ENCODE measurements around the gene PLCB4. TPM values are rescaled to one million over a fixed set of nuclear protein-coding genes. Genes with fewer than 3 reads are reported as not detected.

PLCB4 gene
- total and polyA plus RNA-seq, 2 experiments from 2014 or later = 6.5 to 16.1 TPM

DNA sequence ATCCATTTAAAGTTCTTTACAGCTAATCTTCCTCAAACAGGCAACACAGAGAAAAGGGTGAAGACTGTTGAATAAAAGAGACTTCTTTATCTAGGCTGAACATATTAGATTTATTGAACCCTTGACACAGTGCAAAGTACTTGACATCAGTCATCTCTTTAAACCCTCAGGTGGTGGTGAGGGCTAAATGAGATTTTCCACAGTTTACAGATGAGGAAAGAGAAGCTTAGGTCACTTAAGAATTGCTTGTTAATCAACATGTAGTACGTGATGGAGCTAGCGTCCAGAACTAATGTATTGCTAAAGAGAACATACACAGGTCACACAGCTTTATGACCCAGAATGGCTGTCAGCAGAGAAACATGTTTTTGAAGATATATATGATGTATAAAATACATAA, 252.1 kb downstream of the PLCB4 start:
- Mint-ChIP-seq H3K4me3 (no peak overlapping the region), H3K4me1 (0 out of 3 replicates have a peak, but pooled peaks cover 4% of the 10 kb centered on the region), H3K27me3 (ENCODE audit: insufficient read depth, low read depth, poor library complexity) (peaks cover 1% of the 10 kb centered on the region), H3K36me3 (ENCODE audit: low read depth) (no peaks in the 10 kb centered on the region; the same call in 2 of the 3 replicates), H3K9me3 (no peaks in the 10 kb centered on the region), H3K27ac (no peak overlapping the region)
- DNase-seq (ENCODE audit: low spot score) (no peak), ATAC-seq (no peak)
- Histone ChIP-seq H3K79me2 (replicated peaks; ENCODE audit: insufficient read depth) (no peaks in the 10 kb centered on the region), H4K20me1 (replicated peaks; ENCODE audit: insufficient read depth) (no peaks in the 10 kb centered on the region; the same call in none of the 2 replicates), H3K27me3 (ENCODE audit: insufficient read depth) (no peaks in the 10 kb centered on the region), H3K4me1 (ENCODE audit: insufficient read depth) (no peaks in the 10 kb centered on the region; the same call in 1 of the 2 replicates), H3K36me3 (ENCODE audit: insufficient read depth) (no peaks in the 10 kb centered on the region), H3K27ac (ENCODE audit: low read depth) (no peak overlapping the region), H2AFZ (no peak overlapping the region), H3K4me2 (no peak overlapping the region), H3K9me2 (ENCODE audit: insufficient read depth) (no peaks in the 10 kb centered on the region), H3F3A (replicated peaks; ENCODE audit: low read depth) (no peaks in the 10 kb centered on the region), H3K4me3 (no peak overlapping the region)
- no peak for TF ChIP-seq CREB1 (CRISPR knock-in tag; IDR thresholded peaks at IDR 0.05; ENCODE audit: low read depth)
- TF ChIP-seq ZNF114 (CRISPR knock-in tag; IDR thresholded peaks at IDR 0.05) = no peak
- no peak for TF ChIP-seq JUNB (IDR thresholded peaks at IDR 0.05; ENCODE audit: unreplicated experiment)
- TF ChIP-seq NANOG (IDR thresholded peaks at IDR 0.05; ENCODE audit: borderline replicate concordance) = no peak

GRCh38 chr20:9322661-9323060, 253.8 kb downstream of the PLCB4 start:
- DNase-seq (ENCODE audit: low spot score) (no peak), ATAC-seq (no peak)
- Mint-ChIP-seq H3K9me3 (no peaks in the 10 kb centered on the region), H3K27me3 (ENCODE audit: insufficient read depth, low read depth, poor library complexity) (peaks cover under 1% of the 10 kb centered on the region), H3K4me1 (0 out of 3 replicates have a peak, but pooled peaks cover 4% of the 10 kb centered on the region), H3K27ac (no peak overlapping the region), H3K4me3 (no peak overlapping the region), H3K36me3 (ENCODE audit: low read depth) (no peaks in the 10 kb centered on the region)
- Histone ChIP-seq H3K4me2 (no peak overlapping the region), H2AFZ (no peak overlapping the region), H3K27ac (ENCODE audit: low read depth) (no peak overlapping the region), H3K36me3 (ENCODE audit: insufficient read depth) (no peaks in the 10 kb centered on the region), H3K4me1 (ENCODE audit: insufficient read depth) (no peaks in the 10 kb centered on the region; the same call in 1 of the 2 replicates), H4K20me1 (replicated peaks; ENCODE audit: insufficient read depth) (no peaks in the 10 kb centered on the region; the same call in none of the 2 replicates), H3K27me3 (ENCODE audit: insufficient read depth) (no peaks in the 10 kb centered on the region), H3K79me2 (replicated peaks; ENCODE audit: insufficient read depth) (no peaks in the 10 kb centered on the region), H3K9me2 (ENCODE audit: insufficient read depth) (no peaks in the 10 kb centered on the region), H3F3A (replicated peaks; ENCODE audit: low read depth) (no peaks in the 10 kb centered on the region), H3K4me3 (no peak overlapping the region)
- no peak for TF ChIP-seq JUNB (IDR thresholded peaks at IDR 0.05; ENCODE audit: unreplicated experiment)
- no peak for TF ChIP-seq NANOG (IDR thresholded peaks at IDR 0.05; ENCODE audit: borderline replicate concordance)
- no peak for TF ChIP-seq ZNF331 (CRISPR knock-in tag; IDR thresholded peaks at IDR 0.05; ENCODE audit: low read depth)
- TF ChIP-seq POLR2AphosphoS5 (IDR thresholded peaks at IDR 0.05; ENCODE audit: low read depth) = no peak
- TF ChIP-seq ZNF114 (CRISPR knock-in tag; IDR thresholded peaks at IDR 0.05) = no peak
- TF ChIP-seq, protein P1, sequence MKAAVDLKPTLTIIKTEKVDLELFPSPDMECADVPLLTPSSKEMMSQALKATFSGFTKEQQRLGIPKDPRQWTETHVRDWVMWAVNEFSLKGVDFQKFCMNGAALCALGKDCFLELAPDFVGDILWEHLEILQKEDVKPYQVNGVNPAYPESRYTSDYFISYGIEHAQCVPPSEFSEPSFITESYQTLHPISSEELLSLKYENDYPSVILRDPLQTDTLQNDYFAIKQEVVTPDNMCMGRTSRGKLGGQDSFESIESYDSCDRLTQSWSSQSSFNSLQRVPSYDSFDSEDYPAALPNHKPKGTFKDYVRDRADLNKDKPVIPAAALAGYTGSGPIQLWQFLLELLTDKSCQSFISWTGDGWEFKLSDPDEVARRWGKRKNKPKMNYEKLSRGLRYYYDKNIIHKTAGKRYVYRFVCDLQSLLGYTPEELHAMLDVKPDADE (IDR thresholded peaks at IDR 0.05) = no peak
- TF ChIP-seq, protein P2, sequence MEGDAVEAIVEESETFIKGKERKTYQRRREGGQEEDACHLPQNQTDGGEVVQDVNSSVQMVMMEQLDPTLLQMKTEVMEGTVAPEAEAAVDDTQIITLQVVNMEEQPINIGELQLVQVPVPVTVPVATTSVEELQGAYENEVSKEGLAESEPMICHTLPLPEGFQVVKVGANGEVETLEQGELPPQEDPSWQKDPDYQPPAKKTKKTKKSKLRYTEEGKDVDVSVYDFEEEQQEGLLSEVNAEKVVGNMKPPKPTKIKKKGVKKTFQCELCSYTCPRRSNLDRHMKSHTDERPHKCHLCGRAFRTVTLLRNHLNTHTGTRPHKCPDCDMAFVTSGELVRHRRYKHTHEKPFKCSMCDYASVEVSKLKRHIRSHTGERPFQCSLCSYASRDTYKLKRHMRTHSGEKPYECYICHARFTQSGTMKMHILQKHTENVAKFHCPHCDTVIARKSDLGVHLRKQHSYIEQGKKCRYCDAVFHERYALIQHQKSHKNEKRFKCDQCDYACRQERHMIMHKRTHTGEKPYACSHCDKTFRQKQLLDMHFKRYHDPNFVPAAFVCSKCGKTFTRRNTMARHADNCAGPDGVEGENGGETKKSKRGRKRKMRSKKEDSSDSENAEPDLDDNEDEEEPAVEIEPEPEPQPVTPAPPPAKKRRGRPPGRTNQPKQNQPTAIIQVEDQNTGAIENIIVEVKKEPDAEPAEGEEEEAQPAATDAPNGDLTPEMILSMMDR (conservative IDR thresholded peaks at IDR 0.05; ENCODE audit: low read depth in 2 of 2) = no peak
- no peak for TF ChIP-seq EZH2 (IDR thresholded peaks at IDR 0.05; ENCODE audit: low read depth, unreplicated experiment)
- TF ChIP-seq CREB1 (CRISPR knock-in tag; IDR thresholded peaks at IDR 0.05; ENCODE audit: low read depth) = no peak

Data from GM23338 (cell line).